Mesenteric fat pad (tissue), 1 donor: ENCODE results near the gene CMKLR1. TPM values are rescaled to one million over a fixed set of nuclear protein-coding genes. Genes with fewer than 3 reads are reported as not detected.

ENCODE experiments used
- DNase-seq: peaks from one replicate; pipeline ENCODE4 v3.0.0-alpha.2; 2020; ENCODE audit warnings: low spot score
- long read RNA-seq: library from polyadenylated mRNA; unstranded; transcript quantifications from one replicate; pipeline ENCODE4 v2.0.0, GENCODE V29; 2020
- total RNA-seq: library from RNA; stranded (reverse); fragmentation: NEBNext Ultra II Directional; extraction: Animal tissue kit (Norgen Biotek cat#: 25700); gene quantifications from one replicate; pipeline ENCODE4 v1.2.1, GENCODE V29; 2021
- donor health status: DM: yes; HTN: yes; CAD: no.

CMKLR1 gene, protein sequence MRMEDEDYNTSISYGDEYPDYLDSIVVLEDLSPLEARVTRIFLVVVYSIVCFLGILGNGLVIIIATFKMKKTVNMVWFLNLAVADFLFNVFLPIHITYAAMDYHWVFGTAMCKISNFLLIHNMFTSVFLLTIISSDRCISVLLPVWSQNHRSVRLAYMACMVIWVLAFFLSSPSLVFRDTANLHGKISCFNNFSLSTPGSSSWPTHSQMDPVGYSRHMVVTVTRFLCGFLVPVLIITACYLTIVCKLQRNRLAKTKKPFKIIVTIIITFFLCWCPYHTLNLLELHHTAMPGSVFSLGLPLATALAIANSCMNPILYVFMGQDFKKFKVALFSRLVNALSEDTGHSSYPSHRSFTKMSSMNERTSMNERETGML
- 26.0 TPM for total RNA-seq
- long read RNA-seq, full-length matches to known transcripts, result 9 of 16 reads
- long read RNA-seq, partial matches to known transcripts, result 0 of 16 reads
- long read RNA-seq, other reads (novel, unspliced or antisense), result 7 of 16 reads

DNA sequence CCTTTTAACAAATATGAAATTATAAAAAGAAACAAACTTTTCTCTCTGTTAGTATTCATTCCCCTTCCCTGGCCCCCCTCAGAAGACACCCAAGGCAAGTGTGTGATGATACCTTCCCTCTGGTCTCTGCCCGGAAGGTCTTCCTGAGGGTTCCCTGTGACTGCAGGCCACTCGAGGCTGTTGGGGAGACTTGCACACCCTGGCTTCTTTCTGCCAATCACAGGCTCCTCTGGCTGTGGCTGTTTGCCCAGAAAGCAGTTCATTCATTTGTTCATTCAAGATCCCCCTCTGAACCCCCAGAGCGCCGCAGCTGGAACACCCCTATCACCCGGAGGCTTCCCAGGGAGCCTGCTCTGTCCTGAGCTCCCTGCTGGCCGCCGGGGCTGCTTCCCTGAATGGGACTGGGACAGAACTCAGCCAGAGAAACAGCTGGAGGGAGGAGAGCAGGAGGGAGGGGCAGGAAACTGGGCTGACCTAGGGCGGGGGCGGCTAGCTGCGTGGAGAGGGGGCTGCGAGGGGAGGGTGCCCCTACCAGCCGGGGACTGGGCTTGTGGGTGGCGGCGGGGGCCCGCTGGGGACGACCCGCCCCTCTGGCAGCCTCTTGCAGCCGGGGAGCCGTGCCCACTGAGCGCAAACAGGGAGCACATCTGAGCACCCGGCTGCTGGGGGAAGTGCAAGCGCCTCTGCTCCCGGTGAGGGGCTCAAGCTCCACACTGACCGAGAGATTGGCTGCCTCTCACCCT is at the start of gene CMKLR1:
CMKLR1 (minus strand) TSS at position 397 of the 743 bp plus-strand sequence. CDS start 45,720 bp downstream, outside the sequence.
- DNase-seq, result no peak

DNA sequence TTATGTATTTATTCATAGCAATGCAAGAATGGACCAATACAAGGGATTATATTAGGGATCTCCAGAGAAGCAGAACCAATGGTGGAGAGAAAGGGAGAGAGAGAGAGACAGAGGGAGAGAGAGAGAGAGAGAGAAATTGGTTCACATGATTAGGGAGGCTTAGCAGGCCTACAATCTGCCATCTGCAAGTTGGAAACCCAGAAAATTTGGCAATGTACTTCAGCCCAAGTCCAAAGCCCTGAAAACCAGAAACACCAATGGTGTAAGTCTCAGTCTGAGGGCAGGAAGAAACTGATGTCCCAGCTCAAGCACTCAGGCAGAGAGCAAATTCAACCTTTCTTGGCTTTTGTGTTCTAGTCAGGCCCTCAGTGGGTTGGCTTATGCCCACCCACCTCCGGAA is 48.7 kb upstream of the CMKLR1 start:
- no peak for DNase-seq

DNA sequence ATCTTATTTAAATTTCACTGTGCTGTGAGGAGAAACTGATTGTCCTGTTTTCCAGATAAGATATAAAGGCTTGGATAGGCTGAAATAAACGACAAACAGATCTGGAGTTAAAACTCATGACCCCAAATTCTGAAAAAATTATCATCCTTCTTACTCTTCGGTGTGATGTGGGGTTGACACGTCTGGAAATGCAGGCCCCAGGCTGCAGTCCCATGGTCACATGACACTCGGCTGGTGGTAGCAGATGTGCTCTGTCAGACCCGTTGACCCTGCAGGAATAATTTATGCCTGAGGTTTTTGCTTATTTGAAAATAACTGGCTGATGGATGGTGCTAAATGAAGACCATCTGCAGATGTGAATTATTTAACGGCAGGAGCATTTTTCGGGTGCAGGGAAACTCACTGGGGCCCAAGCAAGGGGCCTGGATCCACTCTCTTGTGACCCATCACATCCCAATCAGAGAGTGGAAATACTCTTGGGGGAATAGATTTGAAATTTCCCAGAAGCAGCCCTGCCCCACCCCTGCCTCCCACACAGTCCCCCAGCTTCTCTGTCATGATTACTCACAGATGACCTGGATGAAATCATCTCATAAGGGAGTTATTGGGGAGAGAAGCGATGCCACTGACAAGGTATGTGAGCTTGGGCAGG is 47.7 kb upstream of the CMKLR1 start:
- no peak for DNase-seq

DNA sequence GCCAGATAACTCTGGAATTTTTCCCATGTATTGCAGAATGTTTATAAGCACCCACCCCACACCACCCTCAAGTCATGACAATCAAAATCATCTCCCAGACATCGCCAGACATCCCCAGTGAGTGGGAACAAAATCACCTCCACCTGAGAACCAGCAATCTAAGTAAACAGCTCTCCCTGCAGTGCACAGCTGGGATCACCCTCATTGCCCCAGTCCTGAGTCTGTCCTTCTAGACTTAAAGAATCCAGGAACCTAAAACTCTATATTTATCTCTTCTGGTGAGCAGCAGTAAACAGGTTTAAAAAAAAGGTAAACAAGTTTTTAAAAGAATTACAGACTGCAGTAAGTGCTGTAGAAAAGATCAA is 43.3 kb upstream of the CMKLR1 start:
- no peak for DNase-seq

DNA sequence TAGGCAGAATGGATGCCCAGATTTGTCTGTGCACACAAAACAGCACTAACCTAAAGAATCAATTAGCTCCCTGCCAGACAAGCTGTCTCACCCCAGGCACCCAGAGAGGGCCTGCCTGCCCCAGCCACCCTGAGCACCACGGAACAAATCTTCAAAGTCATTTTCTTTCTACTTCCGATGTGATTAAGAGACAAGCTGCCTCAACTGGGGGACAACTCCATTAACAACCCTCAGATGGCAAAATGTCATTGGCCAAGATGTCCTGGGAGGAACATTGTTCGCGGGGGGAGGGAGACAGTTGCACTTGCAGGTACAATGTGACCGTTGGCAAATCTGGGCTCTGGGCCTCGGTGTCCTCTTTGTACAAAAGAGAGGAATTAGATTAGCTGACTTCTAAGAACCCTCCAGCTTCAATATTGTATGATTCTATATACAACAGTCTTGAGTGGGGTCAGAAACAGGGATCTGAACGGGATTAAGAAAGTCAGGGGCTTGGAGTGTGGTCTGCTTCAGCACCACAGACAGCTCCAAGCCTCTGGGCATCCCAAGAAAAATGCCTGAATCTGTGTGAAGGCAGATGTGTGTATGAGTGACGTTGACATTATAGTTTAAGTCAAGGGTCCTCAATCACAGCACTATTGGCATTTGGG is 42.8 kb upstream of the CMKLR1 start:
- DNase-seq, result no peak

DNA sequence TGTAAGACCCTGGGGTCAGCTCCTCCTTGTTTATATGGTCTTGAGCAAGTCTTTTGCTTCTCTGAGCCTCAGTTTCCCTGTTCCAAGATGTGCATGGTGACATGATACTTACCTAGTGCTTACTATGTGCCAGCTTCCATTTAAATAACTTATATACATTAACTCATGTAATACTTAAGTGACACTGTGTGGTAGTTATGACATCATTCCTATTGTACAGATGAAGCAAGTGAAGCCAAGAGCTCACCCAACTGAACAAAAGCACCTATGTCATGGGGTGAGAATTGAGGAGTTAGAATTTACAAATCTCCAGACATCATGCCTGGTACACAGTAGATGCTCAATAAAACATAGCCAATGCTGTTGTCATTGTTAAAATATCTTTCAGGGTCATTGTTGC is 41.3 kb upstream of the CMKLR1 start:
- DNase-seq, result no peak

DNA sequence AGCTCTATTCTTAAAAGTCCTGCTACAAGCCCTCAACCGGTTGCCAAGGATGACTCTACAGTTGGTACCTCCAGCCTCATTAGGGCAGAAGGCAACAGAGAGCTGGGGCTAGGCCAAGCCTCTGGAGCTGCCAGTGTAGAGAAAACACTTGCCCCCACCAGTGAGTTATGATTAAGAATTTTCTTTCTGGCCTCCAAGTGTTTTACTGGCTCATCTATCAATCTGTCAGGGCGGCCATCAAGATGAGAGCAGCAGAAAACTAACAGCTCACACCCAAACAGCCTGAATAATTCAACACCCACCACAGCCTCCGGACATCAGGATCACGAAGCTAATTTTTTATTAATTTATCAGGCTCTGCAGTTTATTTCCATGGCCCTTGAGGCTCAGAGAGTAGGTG is 40.7 kb upstream of the CMKLR1 start:
- DNase-seq, result no peak

DNA sequence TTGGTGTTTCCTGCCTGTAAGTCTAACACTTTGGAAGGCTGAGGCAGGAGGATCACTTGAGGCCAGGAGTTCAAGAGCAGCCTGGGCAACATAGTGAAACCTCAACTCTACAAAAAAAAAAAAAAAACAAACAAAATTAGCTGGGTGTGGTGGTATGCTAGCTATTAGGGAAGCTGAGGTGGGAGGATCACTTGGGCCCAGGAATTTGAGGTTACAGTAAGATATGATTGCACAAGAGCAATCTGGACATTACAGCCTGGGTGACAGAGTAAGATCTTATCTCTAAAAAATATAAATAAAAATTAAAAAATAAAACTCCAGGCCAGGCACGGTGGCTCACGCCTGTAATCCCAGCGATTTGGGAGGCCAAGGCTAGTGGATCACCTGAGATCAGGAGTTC is 39.8 kb upstream of the CMKLR1 start:
- no peak for DNase-seq

DNA sequence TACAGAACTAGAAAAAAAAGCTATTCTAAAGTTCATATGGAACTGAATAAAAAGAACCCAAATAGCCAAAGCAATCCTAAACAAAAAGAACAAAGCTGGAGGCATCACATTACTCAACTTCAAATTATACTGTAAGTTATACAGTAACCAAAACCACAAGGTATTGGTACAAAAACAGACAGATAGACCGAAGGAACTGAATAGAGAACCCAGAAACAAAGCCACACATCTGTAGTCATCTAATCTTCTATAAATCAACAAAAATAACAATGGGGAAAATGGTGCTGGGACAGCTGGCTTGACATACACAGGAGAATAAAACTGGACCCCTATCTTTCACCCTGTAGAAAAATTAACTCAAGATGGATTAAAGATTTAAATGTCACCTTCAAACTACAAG is 38.1 kb upstream of the CMKLR1 start:
- no peak for DNase-seq

DNA sequence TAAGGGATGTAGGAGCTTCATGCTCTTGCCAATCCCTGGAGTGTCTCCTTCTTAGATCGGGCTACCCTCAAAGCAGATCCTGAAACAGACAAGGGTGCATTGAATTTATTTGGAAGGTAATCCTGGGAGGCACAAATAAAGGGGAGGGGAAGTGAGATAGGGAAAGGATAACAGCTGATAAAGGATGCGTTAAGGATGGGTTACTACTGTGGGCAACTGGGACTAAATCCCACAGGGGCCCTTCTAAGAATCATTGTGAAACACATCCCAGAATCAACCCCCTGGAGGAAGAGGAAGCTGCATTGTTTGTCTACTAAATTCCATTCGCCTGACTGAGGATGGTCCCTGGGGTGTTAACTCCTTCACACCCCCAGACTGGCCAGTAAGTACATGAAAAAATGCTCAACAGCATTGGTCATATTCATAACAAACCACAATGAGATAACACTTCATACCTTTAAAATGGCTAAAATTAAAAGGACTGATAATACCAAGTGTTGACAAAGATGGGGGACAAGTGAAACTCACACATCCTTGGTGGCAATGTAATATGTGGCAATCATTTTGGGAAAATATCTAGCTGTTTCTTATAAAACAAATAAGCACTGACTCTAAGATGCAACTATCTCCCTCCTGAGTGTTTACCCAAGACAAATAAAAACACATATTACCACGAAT is 37.0 kb upstream of the CMKLR1 start:
- no peak for DNase-seq

DNA sequence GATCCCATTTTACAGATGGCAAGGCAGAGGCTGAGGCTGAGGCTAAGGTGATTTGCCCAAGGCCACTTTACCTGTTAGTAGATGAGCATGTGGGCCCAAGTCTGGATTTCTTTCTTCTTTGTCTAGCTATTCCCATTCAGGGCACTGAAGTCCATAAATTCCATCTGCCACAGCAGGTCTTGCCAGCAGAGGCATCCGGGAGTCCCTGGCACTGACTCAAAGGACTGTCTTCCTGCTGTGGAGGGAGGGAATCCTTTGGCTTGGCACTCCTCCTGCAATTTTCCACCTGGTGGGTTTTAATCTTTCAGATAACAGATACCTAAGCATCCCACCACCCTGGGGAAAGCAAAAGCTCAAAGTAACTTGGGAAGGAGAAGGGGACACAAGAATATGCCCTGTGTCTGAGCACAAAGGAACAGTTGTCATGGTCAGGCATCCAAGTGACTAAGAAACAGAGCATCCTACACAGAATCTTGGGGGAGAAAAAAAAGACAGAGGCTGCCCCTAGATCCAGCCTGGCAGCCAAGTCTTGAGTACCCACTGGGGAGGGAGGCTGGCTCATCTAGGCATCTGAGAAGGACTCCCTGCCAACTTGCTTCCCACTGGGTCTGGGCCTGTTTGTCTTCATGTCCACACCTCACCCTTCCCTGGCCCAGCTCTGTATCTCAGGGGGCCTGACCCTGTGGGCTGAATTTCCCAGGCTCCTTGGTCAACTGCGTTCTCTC is 35.6 kb upstream of the CMKLR1 start:
- no peak for DNase-seq

DNA sequence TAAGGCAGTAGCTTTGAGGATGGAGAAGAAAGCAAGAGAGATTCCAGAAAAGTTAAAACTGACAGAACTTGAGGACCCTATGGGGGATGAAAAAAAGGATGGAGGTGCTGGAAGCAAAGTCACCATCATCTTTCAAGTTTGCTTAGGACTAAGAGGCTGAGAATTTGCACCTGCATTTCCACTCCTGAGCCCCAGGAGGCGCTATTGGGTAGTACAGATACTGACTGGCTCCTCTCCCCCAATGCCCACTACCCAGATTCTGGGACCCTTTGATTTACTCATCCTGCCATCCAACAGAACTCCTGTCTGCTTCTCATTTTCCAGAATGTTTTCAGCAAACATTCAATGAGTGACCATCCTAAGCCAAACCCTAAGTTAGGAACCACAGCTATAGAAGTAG is 34.0 kb upstream of the CMKLR1 start:
- DNase-seq, result no peak

DNA sequence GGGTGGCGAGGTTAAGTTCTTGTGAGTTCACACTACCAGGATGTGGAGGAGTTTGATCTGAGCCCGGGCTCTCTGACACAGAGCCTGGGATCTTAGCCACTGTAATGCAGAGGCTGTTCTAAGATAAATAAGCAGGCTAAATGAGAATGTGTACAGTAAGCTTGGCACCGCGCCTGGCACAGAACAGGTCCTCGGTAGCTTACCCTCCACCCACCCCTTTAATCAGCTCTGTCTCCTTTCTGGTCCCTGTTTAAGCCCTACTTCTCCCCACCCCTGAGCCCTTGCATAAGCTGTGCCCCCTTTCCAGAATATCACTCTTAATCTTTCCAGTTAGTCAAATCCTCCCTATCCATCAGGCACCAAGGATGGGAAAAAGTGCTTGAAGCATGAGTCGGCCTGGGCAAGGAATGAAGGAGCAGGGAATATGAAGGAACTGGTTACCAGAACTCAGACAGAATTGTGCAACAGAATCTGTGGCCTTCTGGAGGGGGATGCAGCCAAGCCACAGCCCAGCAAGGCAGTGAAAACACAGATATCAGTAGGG is 32.8 kb upstream of the CMKLR1 start:
- DNase-seq, result no peak

DNA sequence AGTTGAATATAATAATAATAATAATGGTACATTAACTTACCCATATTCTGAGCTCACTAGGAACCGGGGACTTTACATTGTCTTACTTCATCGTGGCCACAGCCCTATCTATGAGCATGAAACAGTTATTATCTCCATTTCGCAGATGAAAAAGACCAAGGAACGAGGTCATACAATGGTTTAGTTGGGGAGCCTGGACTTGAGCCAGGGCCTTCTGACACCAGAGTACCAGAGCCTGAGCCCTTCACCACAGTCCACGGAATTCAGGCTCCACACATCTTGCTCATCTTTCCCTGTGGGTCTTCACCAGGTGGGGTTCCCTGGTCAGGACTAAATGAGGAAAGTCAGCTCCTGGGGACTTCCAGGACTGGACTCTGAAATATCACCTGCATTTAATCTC is 31.3 kb upstream of the CMKLR1 start:
- DNase-seq, result no peak

DNA sequence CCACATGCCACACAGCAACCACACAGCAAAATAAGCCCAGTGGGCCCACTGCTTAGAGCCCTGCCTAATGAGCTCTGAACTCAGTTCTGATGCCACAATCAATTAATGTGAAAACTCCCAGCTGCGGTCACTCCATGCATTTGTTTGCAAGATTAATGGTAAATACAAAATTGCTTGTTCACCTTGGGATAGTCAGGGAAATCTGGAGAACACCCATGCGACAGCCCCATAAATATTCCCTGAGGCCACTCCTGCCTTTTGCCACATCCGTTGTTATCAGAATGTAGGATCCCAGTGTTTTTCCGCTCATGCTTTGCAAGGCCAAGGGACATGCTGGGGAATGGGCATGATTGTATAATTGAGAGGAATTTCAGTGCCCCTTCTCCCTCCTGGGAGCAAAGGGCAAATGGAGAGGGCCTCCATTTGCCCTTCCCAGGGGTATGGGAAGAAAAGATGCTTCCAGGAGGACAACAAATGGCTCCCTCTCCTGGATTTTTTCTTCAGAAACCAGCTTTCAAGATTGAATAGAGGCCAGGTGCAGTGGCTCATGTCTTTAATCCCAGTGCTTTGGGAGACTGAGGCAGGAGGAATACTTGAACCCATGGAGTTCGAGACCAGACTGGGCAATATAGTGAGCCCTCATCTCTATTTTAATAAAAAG is 30.8 kb upstream of the CMKLR1 start:
- DNase-seq, result no peak

DNA sequence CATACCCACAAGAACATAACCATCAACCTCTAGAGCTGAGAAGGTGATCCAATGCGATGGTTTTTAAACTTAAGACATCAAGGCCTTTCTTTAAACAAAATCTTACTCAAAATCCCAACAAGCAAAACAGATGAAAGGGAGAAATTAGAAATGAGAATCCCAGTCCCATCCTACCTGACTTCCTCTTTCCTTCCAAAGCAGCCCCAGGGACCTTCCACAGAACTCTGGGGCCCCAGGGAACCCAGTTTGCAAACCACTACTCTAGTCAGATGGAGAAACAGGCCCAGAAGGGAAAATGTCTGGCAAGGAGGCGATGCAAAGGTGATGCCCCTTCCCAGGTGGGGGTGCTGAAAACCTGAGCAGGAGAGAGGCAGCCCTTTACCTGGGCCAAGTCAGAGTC is 29.0 kb upstream of the CMKLR1 start:
- no peak for DNase-seq

DNA sequence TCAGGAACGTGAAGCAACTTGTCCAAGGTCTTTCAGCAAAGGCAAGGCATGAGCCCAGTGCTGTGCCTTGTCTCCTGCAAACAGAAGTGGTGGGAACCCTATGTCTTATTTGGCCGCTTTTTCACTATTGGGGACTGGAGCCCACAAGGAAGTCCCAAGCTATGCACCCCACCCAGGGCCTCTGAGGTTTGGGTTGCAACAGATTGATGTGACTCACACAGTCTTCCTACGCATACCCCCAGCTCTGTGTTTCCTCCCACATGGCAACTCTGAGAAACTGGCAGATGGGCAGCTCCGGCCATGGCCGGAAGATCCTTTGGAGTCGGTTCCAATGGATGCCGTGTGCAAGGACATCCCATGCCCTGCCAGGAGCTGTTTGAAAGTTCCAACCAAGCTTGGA is 28.3 kb upstream of the CMKLR1 start:
- DNase-seq, result no peak

DNA sequence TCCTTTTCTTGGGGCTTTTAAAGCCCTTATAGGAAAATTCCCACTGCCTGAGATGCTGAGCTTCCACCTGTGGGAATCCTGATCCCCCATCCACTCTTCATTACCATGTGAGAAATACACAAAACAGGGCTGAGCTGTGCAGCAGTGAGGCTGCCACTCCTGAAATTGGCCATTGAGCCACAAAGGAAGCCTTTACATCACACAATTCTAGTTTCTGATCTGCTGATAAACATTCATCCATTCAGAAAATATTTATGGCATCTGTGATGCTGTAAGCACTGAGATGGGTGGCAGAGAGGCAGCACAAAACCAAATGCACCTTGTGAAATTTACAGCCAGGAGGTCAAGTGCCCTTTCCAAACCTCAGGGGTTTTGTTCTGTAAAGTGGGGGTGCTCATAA is 26.2 kb upstream of the CMKLR1 start:
- DNase-seq, result no peak

DNA sequence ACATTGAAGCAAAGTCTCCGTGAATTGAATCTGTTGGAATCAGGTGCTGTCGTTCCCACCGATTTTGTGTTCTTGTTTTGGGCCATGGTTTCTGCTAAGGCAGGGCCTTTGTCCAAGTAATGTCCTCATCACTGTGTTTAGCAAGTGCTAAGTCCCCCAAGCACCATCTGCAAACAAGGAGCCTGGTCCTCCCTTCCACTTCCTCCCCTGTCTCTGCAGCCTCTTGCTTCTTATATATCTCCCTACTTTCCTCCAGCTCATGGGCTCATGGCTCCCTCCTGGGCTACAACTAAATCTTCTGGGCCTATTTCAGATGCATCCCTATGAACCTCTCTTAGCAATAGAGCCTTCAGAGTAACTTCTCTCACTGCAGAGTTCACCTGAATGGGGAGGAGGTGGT is 25.8 kb upstream of the CMKLR1 start:
- DNase-seq, result no peak

DNA sequence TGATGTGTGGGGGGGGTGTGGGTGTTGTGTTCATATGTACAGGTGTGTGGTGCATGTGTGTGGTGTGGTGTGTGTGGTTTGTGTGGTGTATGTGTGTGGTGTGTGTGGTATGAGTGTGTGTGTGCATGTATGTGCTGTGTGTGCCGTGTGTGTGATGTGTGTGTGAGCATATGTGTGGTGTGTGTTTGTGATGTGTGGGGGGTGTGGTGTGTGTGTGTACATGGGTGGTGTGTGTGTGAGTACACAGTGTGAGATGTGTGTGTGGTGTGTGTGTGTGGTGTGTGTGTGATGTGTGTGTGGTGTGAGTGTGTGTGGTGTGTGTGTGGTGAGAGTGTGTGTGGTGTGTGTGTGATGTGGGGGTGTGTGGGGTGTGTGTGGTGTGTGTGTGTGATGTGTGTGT is 24.5 kb upstream of the CMKLR1 start:
- DNase-seq, result no peak
